Measurements from ENCODE around the gene CDC37. TPM values are rescaled to one million over a fixed set of nuclear protein-coding genes. Genes with fewer than 3 reads are reported as not detected.

Gene CDC37
- polyA plus RNA-seq, 1 experiment: 268 TPM

- Histone ChIP-seq H3K27me3 (ENCODE audit: control insufficient read depth, insufficient read depth, low read length) (no peaks in the 10 kb centered on the region), H3K27ac (ENCODE audit: low read depth, low read length) (no peak overlapping the region), H3K4me3 (ENCODE audit: low read depth, low read length) (no peak overlapping the region), H3K9me3 (ENCODE audit: control insufficient read depth, insufficient read depth, low read length) (peaks cover 8% of the 10 kb centered on the region; the same call in 1 of the 2 replicates)
- TF ChIP-seq, protein P1, sequence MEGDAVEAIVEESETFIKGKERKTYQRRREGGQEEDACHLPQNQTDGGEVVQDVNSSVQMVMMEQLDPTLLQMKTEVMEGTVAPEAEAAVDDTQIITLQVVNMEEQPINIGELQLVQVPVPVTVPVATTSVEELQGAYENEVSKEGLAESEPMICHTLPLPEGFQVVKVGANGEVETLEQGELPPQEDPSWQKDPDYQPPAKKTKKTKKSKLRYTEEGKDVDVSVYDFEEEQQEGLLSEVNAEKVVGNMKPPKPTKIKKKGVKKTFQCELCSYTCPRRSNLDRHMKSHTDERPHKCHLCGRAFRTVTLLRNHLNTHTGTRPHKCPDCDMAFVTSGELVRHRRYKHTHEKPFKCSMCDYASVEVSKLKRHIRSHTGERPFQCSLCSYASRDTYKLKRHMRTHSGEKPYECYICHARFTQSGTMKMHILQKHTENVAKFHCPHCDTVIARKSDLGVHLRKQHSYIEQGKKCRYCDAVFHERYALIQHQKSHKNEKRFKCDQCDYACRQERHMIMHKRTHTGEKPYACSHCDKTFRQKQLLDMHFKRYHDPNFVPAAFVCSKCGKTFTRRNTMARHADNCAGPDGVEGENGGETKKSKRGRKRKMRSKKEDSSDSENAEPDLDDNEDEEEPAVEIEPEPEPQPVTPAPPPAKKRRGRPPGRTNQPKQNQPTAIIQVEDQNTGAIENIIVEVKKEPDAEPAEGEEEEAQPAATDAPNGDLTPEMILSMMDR (IDR thresholded peaks at IDR 0.05; ENCODE audit: low read depth, low read length): no peak
- no peak for DNase-seq (ENCODE audit: low read depth, low spot score)
- POLR2A ChIA-PET: no interaction called here
- CTCF ChIA-PET: no interaction called here
These were observed 50.3 kb downstream of the CDC37 start for GRCh38 chr19:10352764-10353671.

DNA sequence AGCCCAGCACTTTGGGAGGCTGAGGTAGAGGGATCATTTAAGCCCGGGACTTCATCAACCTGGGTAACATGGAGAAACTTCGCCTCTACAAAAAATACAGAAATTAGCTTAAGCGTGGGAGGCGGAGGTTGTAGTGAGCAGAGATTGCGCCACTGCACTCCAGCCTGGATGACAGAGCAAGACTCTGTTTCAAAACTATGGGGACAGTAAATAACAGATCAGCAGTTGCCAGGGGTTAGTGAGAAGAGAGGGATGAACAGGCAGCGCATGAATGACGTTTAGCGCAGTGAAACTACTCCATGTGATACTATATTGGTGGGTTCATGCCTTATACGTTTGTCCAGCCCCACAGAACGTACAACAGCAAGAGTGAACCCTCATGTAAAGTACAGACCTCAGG is 56.8 kb downstream of the CDC37 start:
- no peak overlapping the region for H3K27ac ChIP-seq (ENCODE audit: low read depth, low read length)
- no peaks in the 10 kb centered on the region for H3K27me3 ChIP-seq (ENCODE audit: control insufficient read depth, insufficient read depth, low read length)
- TF ChIP-seq, protein P1 (IDR thresholded peaks at IDR 0.05; ENCODE audit: low read depth, low read length): no peak
- no peak overlapping the region for H3K4me3 ChIP-seq (ENCODE audit: low read depth, low read length)
- ChIA-PET CTCF (no interaction called here), POLR2A (no interaction called here)
- no peaks in the 10 kb centered on the region for H3K9me3 ChIP-seq (ENCODE audit: control insufficient read depth, insufficient read depth, low read length)
- no peak for DNase-seq (ENCODE audit: low read depth, low spot score)

- no peak overlapping the region for H3K4me3 ChIP-seq (ENCODE audit: low read depth, low read length)
- H3K27me3 ChIP-seq (ENCODE audit: control insufficient read depth, insufficient read depth, low read length): no peaks in the 10 kb centered on the region
- H3K9me3 ChIP-seq (ENCODE audit: control insufficient read depth, insufficient read depth, low read length): no peaks in the 10 kb centered on the region
- CTCF ChIA-PET: interaction anchor here (0.5 to 1.3 kb wide), 4 partner anchors 37 to 86 kb away, joined by 4 to 5 read pairs (median 4); no protein-coding TSS in a partner anchor
- POLR2A ChIA-PET: interaction anchor here (0.6 kb wide), 1 partner anchor 386 kb away, joined by 5 read pairs; no protein-coding TSS in a partner anchor
- TF ChIP-seq, protein P1 (IDR thresholded peaks at IDR 0.05; ENCODE audit: low read depth, low read length): no peak
- H3K27ac ChIP-seq (ENCODE audit: low read depth, low read length): no peak overlapping the region
- DNase-seq (ENCODE audit: low read depth, low spot score): no peak
These were observed 58.6 kb downstream of the CDC37 start for GRCh38 chr19:10344780-10345179.

DNA sequence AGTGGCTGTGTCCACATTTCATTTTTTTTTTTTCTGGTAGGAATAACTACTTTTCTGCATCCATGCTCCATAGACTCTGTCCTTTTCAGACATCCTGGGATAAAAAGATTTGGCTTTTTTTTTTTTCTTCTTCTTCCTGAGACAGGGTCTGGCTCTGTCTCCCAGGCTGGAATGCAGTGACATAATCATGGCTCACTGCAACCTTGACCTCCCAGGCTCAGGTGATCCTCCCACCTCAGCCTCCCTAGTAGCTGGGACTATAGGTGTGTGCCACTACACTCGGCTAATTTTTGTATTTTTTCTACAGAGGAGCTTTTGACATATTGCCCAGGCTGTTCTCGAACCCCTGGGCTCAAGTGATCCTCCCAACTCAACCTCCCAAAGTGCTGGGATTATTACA is 59.8 kb downstream of the CDC37 start:
- Histone ChIP-seq H3K27ac (ENCODE audit: low read depth, low read length) (no peak overlapping the region), H3K27me3 (ENCODE audit: control insufficient read depth, insufficient read depth, low read length) (no peaks in the 10 kb centered on the region), H3K4me3 (ENCODE audit: low read depth, low read length) (no peak overlapping the region), H3K9me3 (ENCODE audit: control insufficient read depth, insufficient read depth, low read length) (no peaks in the 10 kb centered on the region)
- no peak for DNase-seq (ENCODE audit: low read depth, low spot score)
- ChIA-PET CTCF (interaction anchor here (0.9 kb wide), 1 partner anchor 47 kb away, joined by 3 read pairs; no protein-coding TSS in a partner anchor), POLR2A (no interaction called here)
- TF ChIP-seq, protein P1 (IDR thresholded peaks at IDR 0.05; ENCODE audit: low read depth, low read length): no peak

Other genes with a start within 250 kb of the CDC37 start
- 54.5 and 60.7 TPM in 2 replicates for gene DNMT1, start 208.6 kb downstream of the CDC37 start, polyA plus RNA-seq (2011; rRNA removed)
- 19.7 and 25.1 TPM in 2 replicates for gene S1PR2, start 172.2 kb downstream of the CDC37 start, polyA plus RNA-seq (2011; rRNA removed)
- 28.5 and 41.4 TPM in 2 replicates for gene MRPL4, start 151.3 kb downstream of the CDC37 start, polyA plus RNA-seq (2011; rRNA removed)
- gene ICAM1, start 132.4 kb downstream of the CDC37 start, polyA plus RNA-seq (2011; rRNA removed): 40.4 and 57.0 TPM in 2 replicates
- gene ICAM4, start 116.6 kb downstream of the CDC37 start, polyA plus RNA-seq (2011; rRNA removed): 2.5 and 3.3 TPM in 2 replicates
- gene ICAM5, start 113.6 kb downstream of the CDC37 start, polyA plus RNA-seq (2011; rRNA removed): 3.8 and 5.3 TPM in 2 replicates
- 0.62 and 0.74 TPM in 2 replicates for gene ZGLP1, start 93.7 kb downstream of the CDC37 start, polyA plus RNA-seq (2011; rRNA removed)
- 20.8 and 30.0 TPM in 2 replicates for gene FDX2, start 87.5 kb downstream of the CDC37 start, polyA plus RNA-seq (2011; rRNA removed)
- gene RAVER1, start 70.0 kb downstream of the CDC37 start, polyA plus RNA-seq (2011; rRNA removed): 2.2 and 4.1 TPM in 2 replicates
- 6.7 and 10.1 TPM in 2 replicates for gene ICAM3, start 63.9 kb downstream of the CDC37 start, polyA plus RNA-seq (2011; rRNA removed)
- gene TYK2, start 23.0 kb downstream of the CDC37 start, polyA plus RNA-seq (2011; rRNA removed): 29.1 and 52.8 TPM in 2 replicates
- 2.9 and 5.1 TPM in 2 replicates for gene PDE4A, start 17.0 kb upstream of the CDC37 start, polyA plus RNA-seq (2011; rRNA removed)
- 46.7 and 64.3 TPM in 2 replicates for gene KEAP1, start 99.8 kb upstream of the CDC37 start, polyA plus RNA-seq (2011; rRNA removed)
- gene S1PR5, start 113.9 kb upstream of the CDC37 start, polyA plus RNA-seq (2011; rRNA removed): 0.10 and 0.11 TPM in 2 replicates
- gene ATG4D, start 140.4 kb upstream of the CDC37 start, polyA plus RNA-seq (2011; rRNA removed): 4.6 and 8.7 TPM in 2 replicates
- gene KRI1, start 162.5 kb upstream of the CDC37 start, polyA plus RNA-seq (2011; rRNA removed): 11.1 and 11.3 TPM in 2 replicates
- gene CDKN2D, start 165.4 kb upstream of the CDC37 start, polyA plus RNA-seq (2011; rRNA removed): 3.9 and 4.3 TPM in 2 replicates
- 0.17 TPM in 1 of 2 replicates, not detected in the other for gene AP1M2, start 183.8 kb upstream of the CDC37 start, polyA plus RNA-seq (2011; rRNA removed)
- 80.5 and 81.4 TPM in 2 replicates for gene SLC44A2, start 222.0 kb upstream of the CDC37 start, polyA plus RNA-seq (2011; rRNA removed)

All from AG04450 (cell line).